ENCODE measurements around the gene IDUA.

DNA sequence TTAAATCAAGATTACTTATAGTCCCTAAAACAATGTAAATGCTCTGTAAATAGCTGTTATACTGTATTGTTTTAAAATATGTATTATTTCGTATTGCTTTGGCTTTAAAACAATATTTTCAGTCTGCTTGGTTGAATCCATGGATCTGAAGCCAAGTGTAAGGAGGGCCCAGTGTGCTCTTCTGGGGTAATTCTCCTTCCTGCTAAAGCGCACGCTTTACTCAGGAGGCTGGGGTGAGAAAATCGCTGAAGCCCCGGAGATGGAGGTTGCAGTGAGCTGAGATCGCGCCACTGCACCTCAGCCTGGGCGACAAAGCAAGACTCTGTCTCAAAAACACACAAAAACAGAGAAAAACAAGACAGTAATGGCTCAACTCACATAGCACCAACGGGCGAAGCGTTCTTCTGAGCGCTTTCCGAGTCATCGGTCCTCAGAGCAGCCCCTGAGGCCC lies 391 bp upstream of the IDUA start:
- TF ChIP-seq YY1 (IDR thresholded peaks at IDR 0.05; ENCODE audit: insufficient read depth, insufficient read length) (no peak), ZNF274 (IDR thresholded peaks at IDR 0.05; ENCODE audit: low read depth, low read length) (no peak), SUZ12 (IDR thresholded peaks at IDR 0.05; ENCODE audit: extremely low read depth, insufficient read depth, insufficient read length) (no peak)

All from NT2/D1 (cell line).